ENCODE results near the gene ATP6V1B1. TPM values are rescaled to one million over a fixed set of nuclear protein-coding genes. Genes with fewer than 3 reads are reported as not detected.

Gene ATP6V1B1
- total and polyA plus RNA-seq, 4 donors: not detected

DNA sequence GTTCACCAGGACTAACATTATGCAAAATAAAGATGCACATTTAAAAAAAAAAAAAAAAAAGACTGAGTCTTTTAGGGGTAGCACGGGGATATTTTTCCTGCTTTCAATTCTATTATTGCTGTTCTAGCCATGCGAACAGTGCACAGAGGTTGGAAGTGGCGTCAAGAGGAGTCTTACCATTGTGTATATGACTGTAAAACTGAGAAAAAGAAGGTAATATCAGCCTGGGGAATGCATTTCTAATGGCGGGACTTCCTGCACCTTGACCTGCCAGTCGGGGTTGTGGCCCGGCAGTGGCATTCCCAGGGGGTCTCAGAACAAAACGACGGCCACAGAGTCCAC, 48.5 kb upstream of the ATP6V1B1 start (continued):
- TF ChIP-seq, protein P1, sequence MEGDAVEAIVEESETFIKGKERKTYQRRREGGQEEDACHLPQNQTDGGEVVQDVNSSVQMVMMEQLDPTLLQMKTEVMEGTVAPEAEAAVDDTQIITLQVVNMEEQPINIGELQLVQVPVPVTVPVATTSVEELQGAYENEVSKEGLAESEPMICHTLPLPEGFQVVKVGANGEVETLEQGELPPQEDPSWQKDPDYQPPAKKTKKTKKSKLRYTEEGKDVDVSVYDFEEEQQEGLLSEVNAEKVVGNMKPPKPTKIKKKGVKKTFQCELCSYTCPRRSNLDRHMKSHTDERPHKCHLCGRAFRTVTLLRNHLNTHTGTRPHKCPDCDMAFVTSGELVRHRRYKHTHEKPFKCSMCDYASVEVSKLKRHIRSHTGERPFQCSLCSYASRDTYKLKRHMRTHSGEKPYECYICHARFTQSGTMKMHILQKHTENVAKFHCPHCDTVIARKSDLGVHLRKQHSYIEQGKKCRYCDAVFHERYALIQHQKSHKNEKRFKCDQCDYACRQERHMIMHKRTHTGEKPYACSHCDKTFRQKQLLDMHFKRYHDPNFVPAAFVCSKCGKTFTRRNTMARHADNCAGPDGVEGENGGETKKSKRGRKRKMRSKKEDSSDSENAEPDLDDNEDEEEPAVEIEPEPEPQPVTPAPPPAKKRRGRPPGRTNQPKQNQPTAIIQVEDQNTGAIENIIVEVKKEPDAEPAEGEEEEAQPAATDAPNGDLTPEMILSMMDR (IDR thresholded peaks at IDR 0.05; ENCODE audit: low read depth, low read length, missing input control): no peak

- 4% methylated on average over 58 of the region's 58 CpGs for WGBS
- H3K4me1 ChIP-seq (ENCODE audit: control insufficient read depth in 4 of 4, insufficient read depth in 4 of 4, low read length in 3 of 4): peaks cover 14 to 22% (median 17%) of the 10 kb centered on the region in 4 donors
- peaks cover 0 to 4% (median 0%) of the 10 kb centered on the region in 4 donors for H3K9me3 ChIP-seq (ENCODE audit: control insufficient read depth in 4 of 4, low read length in 3 of 4)
- H3K9ac ChIP-seq (ENCODE audit: low read depth in 1 of 2, low read length in 2 of 2): no peak overlapping the region
- no peaks in the 10 kb centered on the region for H3K36me3 ChIP-seq (ENCODE audit: control insufficient read depth in 4 of 4, insufficient read depth in 3 of 4, low read depth in 1 of 4, low read length in 3 of 4)
- peaks cover 3 to 31% (median 26%) of the 10 kb centered on the region in 4 donors for H3K27me3 ChIP-seq (ENCODE audit: control insufficient read depth in 4 of 4, insufficient read depth in 4 of 4, low read length in 3 of 4)
- no peak overlapping the region for H3K27ac ChIP-seq (ENCODE audit: low read depth in 1 of 2, low read length in 2 of 2)
- no peak for TF ChIP-seq EGR1 (IDR thresholded peaks at IDR 0.05; ENCODE audit: low read depth in 2 of 2)
- no peak for TF ChIP-seq HNF4A (conservative IDR thresholded peaks at IDR 0.05)
- TF ChIP-seq GABPA (IDR thresholded peaks at IDR 0.05 in 1 of 2, conservative IDR thresholded peaks at IDR 0.05 in 1 of 2): no peak
- TF ChIP-seq, protein P2, sequence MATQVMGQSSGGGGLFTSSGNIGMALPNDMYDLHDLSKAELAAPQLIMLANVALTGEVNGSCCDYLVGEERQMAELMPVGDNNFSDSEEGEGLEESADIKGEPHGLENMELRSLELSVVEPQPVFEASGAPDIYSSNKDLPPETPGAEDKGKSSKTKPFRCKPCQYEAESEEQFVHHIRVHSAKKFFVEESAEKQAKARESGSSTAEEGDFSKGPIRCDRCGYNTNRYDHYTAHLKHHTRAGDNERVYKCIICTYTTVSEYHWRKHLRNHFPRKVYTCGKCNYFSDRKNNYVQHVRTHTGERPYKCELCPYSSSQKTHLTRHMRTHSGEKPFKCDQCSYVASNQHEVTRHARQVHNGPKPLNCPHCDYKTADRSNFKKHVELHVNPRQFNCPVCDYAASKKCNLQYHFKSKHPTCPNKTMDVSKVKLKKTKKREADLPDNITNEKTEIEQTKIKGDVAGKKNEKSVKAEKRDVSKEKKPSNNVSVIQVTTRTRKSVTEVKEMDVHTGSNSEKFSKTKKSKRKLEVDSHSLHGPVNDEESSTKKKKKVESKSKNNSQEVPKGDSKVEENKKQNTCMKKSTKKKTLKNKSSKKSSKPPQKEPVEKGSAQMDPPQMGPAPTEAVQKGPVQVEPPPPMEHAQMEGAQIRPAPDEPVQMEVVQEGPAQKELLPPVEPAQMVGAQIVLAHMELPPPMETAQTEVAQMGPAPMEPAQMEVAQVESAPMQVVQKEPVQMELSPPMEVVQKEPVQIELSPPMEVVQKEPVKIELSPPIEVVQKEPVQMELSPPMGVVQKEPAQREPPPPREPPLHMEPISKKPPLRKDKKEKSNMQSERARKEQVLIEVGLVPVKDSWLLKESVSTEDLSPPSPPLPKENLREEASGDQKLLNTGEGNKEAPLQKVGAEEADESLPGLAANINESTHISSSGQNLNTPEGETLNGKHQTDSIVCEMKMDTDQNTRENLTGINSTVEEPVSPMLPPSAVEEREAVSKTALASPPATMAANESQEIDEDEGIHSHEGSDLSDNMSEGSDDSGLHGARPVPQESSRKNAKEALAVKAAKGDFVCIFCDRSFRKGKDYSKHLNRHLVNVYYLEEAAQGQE (IDR thresholded peaks at IDR 0.05): no peak
- no peak for TF ChIP-seq JUND (IDR thresholded peaks at IDR 0.05)
- no peak for TF ChIP-seq FOXA2 (IDR thresholded peaks at IDR 0.05)
- TF ChIP-seq ATF3 (IDR thresholded peaks at IDR 0.05): no peak
- TF ChIP-seq HNF4G (IDR thresholded peaks at IDR 0.05): no peak
- TF ChIP-seq RXRA (IDR thresholded peaks at IDR 0.05): no peak
- TF ChIP-seq, protein P1 (IDR thresholded peaks at IDR 0.05; ENCODE audit: low read depth, low read length, missing input control): no peak
- TF ChIP-seq, protein P3, sequence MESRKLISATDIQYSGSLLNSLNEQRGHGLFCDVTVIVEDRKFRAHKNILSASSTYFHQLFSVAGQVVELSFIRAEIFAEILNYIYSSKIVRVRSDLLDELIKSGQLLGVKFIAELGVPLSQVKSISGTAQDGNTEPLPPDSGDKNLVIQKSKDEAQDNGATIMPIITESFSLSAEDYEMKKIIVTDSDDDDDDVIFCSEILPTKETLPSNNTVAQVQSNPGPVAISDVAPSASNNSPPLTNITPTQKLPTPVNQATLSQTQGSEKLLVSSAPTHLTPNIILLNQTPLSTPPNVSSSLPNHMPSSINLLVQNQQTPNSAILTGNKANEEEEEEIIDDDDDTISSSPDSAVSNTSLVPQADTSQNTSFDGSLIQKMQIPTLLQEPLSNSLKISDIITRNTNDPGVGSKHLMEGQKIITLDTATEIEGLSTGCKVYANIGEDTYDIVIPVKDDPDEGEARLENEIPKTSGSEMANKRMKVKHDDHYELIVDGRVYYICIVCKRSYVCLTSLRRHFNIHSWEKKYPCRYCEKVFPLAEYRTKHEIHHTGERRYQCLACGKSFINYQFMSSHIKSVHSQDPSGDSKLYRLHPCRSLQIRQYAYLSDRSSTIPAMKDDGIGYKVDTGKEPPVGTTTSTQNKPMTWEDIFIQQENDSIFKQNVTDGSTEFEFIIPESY (IDR thresholded peaks at IDR 0.05): no peak
- TF ChIP-seq MAX (IDR thresholded peaks at IDR 0.05): no peak
- no peak for DNase-seq (ENCODE audit: low spot score)
- H3K4me3 ChIP-seq (ENCODE audit: low read depth in 1 of 3, low read length in 3 of 3): peak overlapping the region; percentile 40 to 42 (median 41)
These were observed 48.0 kb upstream of the ATP6V1B1 start for GRCh38 chr2:70887550-70888246.

Measured in liver (tissue), 9 donors.